C4-2B (cell line): ENCODE measurements around the gene UBE3C.

Experiments used
- CTCF ChIP-seq: fragments of 450-650 bp; conservative IDR thresholded peaks from 2 replicates; pipeline ENCODE4 v1.5.1; 2017; ENCODE audit warnings: mild to moderate bottlenecking
- ZFX ChIP-seq: fragments of 450-650 bp; IDR thresholded peaks from 2 replicates; pipeline ENCODE4 v1.6.1; 2017

GRCh38 chr7:157271991-157272324 is 133.2 kb downstream of the UBE3C start:
- TF ChIP-seq CTCF (no peak), ZFX (no peak)
